ENCODE results near the gene KRAS.
A peak's percentile ranks its signal among the peaks of the same experiment; 100 is the strongest.

The KRAS gene

DNA sequence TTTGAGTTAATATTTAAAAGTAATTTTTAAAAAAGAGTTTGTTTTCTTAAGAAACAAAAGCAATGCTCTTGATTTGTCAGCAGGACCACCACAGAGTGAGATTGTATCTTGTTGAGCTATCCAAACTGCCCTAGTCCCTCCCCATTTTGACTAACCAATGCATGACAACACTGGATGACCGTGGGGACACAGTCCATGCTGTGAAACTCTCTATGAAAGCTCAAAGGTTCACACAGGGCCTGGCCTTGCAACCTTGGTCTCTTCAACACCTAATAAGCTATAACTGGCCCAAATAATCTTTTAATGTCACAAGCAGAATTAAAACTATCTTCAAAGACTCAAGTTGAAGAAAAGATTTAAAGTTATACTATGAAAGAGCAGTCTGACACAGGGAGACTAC is 42.2 kb downstream of the KRAS start:
- peaks cover 5% of the 10 kb centered on the region for H3K4me1 Mint-ChIP-seq
- DNase-seq (ENCODE audit: low spot score in 2 of 2), result no peak
- no peak overlapping the region for H3K27ac Mint-ChIP-seq (ENCODE audit: low read depth)
- no peaks in the 10 kb centered on the region for H3K9me3 Mint-ChIP-seq
- H3K27me3 Mint-ChIP-seq, result no peaks in the 10 kb centered on the region
- peaks cover 28% of the 10 kb centered on the region for H3K36me3 Mint-ChIP-seq (ENCODE audit: insufficient read depth)
- ATAC-seq (replicated peaks; ENCODE audit: extremely low read depth, poor library complexity, severe bottlenecking), result no peak
- no peak overlapping the region for H3K4me3 Mint-ChIP-seq

DNA sequence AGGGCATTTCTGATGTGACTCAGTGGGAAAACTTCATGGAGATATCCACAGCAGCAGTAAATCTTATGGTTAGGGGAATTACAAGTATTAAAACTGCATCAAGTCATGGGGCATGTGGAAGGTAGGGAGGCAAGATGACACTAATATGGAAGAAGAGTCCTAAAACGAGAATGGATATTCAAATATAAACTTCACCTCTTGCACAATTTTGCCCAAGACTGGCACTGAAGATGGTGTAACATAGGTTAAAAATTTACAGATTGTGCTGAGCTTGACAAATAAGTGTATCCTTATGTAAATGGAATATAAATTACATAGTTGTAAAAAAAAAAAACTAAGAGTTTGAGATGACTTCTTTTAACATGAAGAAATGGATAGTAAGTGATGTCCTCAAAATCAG is 42.9 kb downstream of the KRAS start:
- Mint-ChIP-seq H3K27ac (ENCODE audit: low read depth) (no peak overlapping the region), H3K27me3 (no peaks in the 10 kb centered on the region), H3K9me3 (no peaks in the 10 kb centered on the region), H3K4me1 (peaks cover 10% of the 10 kb centered on the region), H3K36me3 (ENCODE audit: insufficient read depth) (peaks cover 33% of the 10 kb centered on the region), H3K4me3 (no peak overlapping the region)
- no peak for DNase-seq (ENCODE audit: low spot score in 2 of 2)
- no peak for ATAC-seq (replicated peaks; ENCODE audit: extremely low read depth, poor library complexity, severe bottlenecking)

DNA sequence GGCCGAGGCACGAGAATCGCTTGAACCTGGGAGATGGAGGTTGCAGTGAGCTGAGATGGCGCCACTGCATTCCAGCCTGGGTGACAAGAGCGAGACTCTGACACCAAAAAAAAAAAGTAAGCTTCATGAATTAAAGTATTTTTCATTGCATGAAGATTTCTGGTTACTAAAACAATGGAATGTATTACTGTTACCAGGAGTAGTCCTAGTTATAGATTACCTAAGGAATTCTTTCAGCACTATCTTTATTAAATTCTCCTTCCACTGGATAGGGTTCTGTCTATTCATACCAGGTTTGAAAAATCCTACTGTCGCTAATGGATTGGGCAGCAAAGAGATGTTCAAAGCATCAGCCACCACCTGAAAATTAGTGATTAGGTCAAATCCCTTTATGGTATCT is 43.3 kb downstream of the KRAS start:
- peaks cover 33% of the 10 kb centered on the region for H3K36me3 Mint-ChIP-seq (ENCODE audit: insufficient read depth)
- no peak for ATAC-seq (replicated peaks; ENCODE audit: extremely low read depth, poor library complexity, severe bottlenecking)

DNA sequence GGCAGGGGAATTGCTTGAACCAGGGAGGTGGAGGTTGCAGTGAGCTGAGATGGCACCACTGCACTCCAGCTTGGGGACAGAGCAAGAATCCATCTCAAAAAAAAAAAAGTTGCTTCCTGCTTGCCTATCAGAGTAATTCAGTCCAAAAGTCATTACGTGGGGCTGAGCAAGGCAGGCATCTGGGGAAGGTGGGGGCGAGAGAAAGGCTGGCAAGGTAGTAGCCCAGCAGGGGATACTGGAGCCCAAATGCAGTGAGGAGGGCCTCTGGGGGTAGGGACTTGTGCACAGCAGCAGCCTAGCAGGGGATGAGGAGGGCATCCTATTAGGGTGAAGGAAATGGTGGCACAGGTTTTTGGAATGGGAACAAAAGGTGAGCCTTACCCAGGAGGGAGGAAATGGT is 48.6 kb downstream of the KRAS start:
- Mint-ChIP-seq H3K36me3 (ENCODE audit: insufficient read depth) (peaks cover 19% of the 10 kb centered on the region), H3K27ac (ENCODE audit: low read depth) (peak overlapping the region; percentile 9), H3K4me1 (peaks cover 25% of the 10 kb centered on the region), H3K9me3 (no peaks in the 10 kb centered on the region), H3K27me3 (no peaks in the 10 kb centered on the region), H3K4me3 (no peak overlapping the region)
- DNase-seq (ENCODE audit: low spot score in 2 of 2) (no peak), ATAC-seq (replicated peaks; ENCODE audit: extremely low read depth, poor library complexity, severe bottlenecking) (no peak)

More for the DNA sequence above, 43.3 kb downstream of the KRAS start:
- Mint-ChIP-seq H3K4me1 (peaks cover 10% of the 10 kb centered on the region), H3K27me3 (no peaks in the 10 kb centered on the region), H3K4me3 (no peak overlapping the region), H3K9me3 (no peaks in the 10 kb centered on the region), H3K27ac (ENCODE audit: low read depth) (no peak overlapping the region)
- no peak for DNase-seq (ENCODE audit: low spot score in 2 of 2)

DNA sequence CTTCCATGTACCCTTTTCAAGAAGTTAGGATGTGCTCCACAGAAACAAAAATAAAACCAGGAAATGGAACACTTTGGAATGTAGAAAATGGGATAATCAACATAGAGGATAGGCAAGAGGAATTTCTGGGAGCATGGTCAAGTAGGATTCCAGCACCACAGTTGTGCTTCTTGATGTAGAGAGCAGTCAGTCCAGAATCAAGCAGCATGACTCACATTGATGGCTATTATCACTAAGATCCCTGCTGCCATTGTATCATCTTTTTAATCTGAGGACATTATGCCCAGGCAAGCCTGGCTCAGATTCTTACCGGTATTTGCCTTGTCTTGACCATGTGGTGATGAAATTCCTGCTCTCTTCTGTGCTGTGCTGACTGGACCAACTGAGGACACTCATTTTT is 50.0 kb downstream of the KRAS start:
- no peaks in the 10 kb centered on the region for H3K9me3 Mint-ChIP-seq
- no peaks in the 10 kb centered on the region for H3K27me3 Mint-ChIP-seq
- ATAC-seq (replicated peaks; ENCODE audit: extremely low read depth, poor library complexity, severe bottlenecking) (no peak), DNase-seq (ENCODE audit: low spot score in 2 of 2) (no peak)
- peaks cover 26% of the 10 kb centered on the region for H3K4me1 Mint-ChIP-seq
- no peak overlapping the region for H3K4me3 Mint-ChIP-seq
- H3K36me3 Mint-ChIP-seq (ENCODE audit: insufficient read depth), result peaks cover 9% of the 10 kb centered on the region
- peak overlapping the region; percentile 63 for H3K27ac Mint-ChIP-seq (ENCODE audit: low read depth)

DNA sequence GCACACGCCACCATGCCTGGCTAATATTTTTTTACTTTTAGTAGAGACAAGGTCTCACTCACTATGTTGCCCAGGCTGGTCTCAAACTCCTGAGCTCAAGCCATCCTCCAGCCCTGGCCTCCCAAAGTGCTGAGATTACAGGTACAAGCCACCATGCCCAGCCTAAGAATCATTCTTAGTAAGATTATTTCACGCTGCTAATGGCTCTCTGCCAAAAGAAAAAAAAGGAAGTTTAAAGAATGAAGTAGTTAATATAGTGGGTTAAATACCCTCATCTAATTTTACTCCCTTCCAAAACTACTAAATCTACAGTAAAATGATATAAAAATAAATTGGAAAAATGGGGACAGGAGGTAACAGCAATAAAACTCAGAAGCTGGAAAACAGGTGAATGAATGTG is 53.1 kb downstream of the KRAS start:
- Mint-ChIP-seq H3K27ac (ENCODE audit: low read depth) (no peak overlapping the region), H3K27me3 (no peaks in the 10 kb centered on the region), H3K4me3 (no peak overlapping the region), H3K4me1 (peaks cover 39% of the 10 kb centered on the region), H3K36me3 (ENCODE audit: insufficient read depth) (peaks cover 17% of the 10 kb centered on the region), H3K9me3 (no peaks in the 10 kb centered on the region)
- ATAC-seq (replicated peaks; ENCODE audit: extremely low read depth, poor library complexity, severe bottlenecking), result no peak
- DNase-seq (ENCODE audit: low spot score in 2 of 2), result no peak

GRCh38 chr12:25195056-25195971 is 55.4 kb downstream of the KRAS start, which contains the start of the genes DNAI7 and ETFRF1:
Gene DNAI7, minus strand, starts transcription at chr12:25195160. Its CDS starts 82 bp downstream, at chr12:25195078.
Gene ETFRF1, plus strand, starts transcription at chr12:25195237. Its CDS starts 8,720 bp downstream, at chr12:25203957.
- Mint-ChIP-seq H3K27ac (ENCODE audit: low read depth) (peak within 1 kb of the TSS; percentile 99), H3K36me3 (ENCODE audit: insufficient read depth) (peaks cover 15% of the 10 kb centered on the region), H3K4me1 (peaks cover 28% of the 10 kb centered on the region), H3K27me3 (no peaks in the 10 kb centered on the region), H3K9me3 (no peaks in the 10 kb centered on the region), H3K4me3 (peak within 1 kb of the TSS; percentile 96)
- ATAC-seq (replicated peaks; ENCODE audit: extremely low read depth, poor library complexity, severe bottlenecking) (peak; percentile 90), DNase-seq (ENCODE audit: low spot score in 2 of 2) (peak; percentile 94 to 98)

GRCh38 chr12:25194722-25195055 is 56.0 kb downstream of the KRAS start:
- ATAC-seq (replicated peaks; ENCODE audit: extremely low read depth, poor library complexity, severe bottlenecking) (no peak), DNase-seq (ENCODE audit: low spot score in 2 of 2) (no peak)
- Mint-ChIP-seq H3K9me3 (no peaks in the 10 kb centered on the region), H3K27ac (ENCODE audit: low read depth) (peak overlapping the region; percentile 99), H3K4me3 (peak overlapping the region; percentile 96), H3K4me1 (peaks cover 24% of the 10 kb centered on the region), H3K36me3 (ENCODE audit: insufficient read depth) (peaks cover 15% of the 10 kb centered on the region), H3K27me3 (no peaks in the 10 kb centered on the region)

GRCh38 chr12:25194214-25194613 is 56.5 kb downstream of the KRAS start:
- H3K4me1 Mint-ChIP-seq, result peaks cover 24% of the 10 kb centered on the region
- H3K27me3 Mint-ChIP-seq, result no peaks in the 10 kb centered on the region
- DNase-seq (ENCODE audit: low spot score in 2 of 2) (no peak), ATAC-seq (replicated peaks; ENCODE audit: extremely low read depth, poor library complexity, severe bottlenecking) (no peak)
- H3K9me3 Mint-ChIP-seq, result no peaks in the 10 kb centered on the region
- peak overlapping the region; percentile 99 for H3K27ac Mint-ChIP-seq (ENCODE audit: low read depth)
- H3K4me3 Mint-ChIP-seq, result peak overlapping the region; percentile 96
- peaks cover 15% of the 10 kb centered on the region for H3K36me3 Mint-ChIP-seq (ENCODE audit: insufficient read depth)

- Mint-ChIP-seq H3K27me3 (no peaks in the 10 kb centered on the region), H3K27ac (ENCODE audit: low read depth) (no peak overlapping the region), H3K36me3 (ENCODE audit: insufficient read depth) (peaks cover 19% of the 10 kb centered on the region), H3K4me3 (no peak overlapping the region), H3K4me1 (peaks cover 33% of the 10 kb centered on the region), H3K9me3 (no peaks in the 10 kb centered on the region)
- DNase-seq (ENCODE audit: low spot score in 2 of 2) (no peak), ATAC-seq (replicated peaks; ENCODE audit: extremely low read depth, poor library complexity, severe bottlenecking) (no peak)
Measured at GRCh38 chr12:25190793-25191192, 59.9 kb downstream of the KRAS start.

DNA sequence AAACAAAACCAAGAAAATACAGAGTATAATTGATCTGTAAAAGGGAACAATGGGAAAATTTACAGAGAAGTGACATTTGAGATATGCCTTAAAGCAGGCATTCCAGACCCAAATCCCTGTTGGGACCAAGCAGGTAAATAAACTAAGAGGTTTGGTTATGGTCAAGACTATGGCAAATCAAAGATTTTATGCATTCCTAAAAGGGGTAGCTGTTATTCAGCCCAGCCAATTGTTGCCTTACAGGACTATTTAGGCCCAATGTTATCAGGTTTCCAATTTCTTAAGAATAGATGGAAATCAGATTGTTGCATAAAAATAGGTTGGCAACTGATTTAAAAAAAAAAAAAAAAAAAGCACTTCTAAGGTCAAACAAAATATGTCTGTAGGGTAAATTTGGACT is 61.1 kb downstream of the KRAS start:
- no peaks in the 10 kb centered on the region for H3K27me3 Mint-ChIP-seq
- no peak overlapping the region for H3K27ac Mint-ChIP-seq (ENCODE audit: low read depth)
- DNase-seq (ENCODE audit: low spot score in 2 of 2) (no peak), ATAC-seq (replicated peaks; ENCODE audit: extremely low read depth, poor library complexity, severe bottlenecking) (no peak)
- no peak overlapping the region for H3K4me3 Mint-ChIP-seq
- H3K36me3 Mint-ChIP-seq (ENCODE audit: insufficient read depth), result peaks cover 10% of the 10 kb centered on the region
- peaks cover 22% of the 10 kb centered on the region for H3K4me1 Mint-ChIP-seq
- H3K9me3 Mint-ChIP-seq, result no peaks in the 10 kb centered on the region

DNA sequence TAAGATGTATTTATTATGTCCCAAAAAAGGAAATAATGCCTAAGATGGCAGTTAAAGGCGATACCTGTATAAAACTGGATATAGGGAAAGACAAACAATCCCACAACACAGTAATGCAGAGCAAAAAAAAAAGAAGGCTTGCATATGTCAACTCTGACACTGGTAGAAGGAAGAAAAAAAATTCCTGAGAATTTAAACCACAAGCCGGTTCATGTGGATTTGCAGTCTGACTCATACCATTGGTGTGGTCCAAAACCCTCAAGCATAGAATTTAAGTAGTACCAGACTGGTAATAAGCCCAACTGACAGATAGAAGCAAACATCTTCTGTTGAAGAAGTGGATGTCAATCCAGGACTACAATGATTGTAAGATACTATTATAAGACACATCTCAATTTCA is 62.9 kb downstream of the KRAS start:
- no peaks in the 10 kb centered on the region for H3K27me3 Mint-ChIP-seq
- no peak overlapping the region for H3K4me3 Mint-ChIP-seq
- H3K27ac Mint-ChIP-seq (ENCODE audit: low read depth), result no peak overlapping the region
- peaks cover 4% of the 10 kb centered on the region for H3K36me3 Mint-ChIP-seq (ENCODE audit: insufficient read depth)
- H3K9me3 Mint-ChIP-seq, result no peaks in the 10 kb centered on the region
- no peak for DNase-seq (ENCODE audit: low spot score in 2 of 2)
- ATAC-seq (replicated peaks; ENCODE audit: extremely low read depth, poor library complexity, severe bottlenecking), result no peak
- peaks cover 14% of the 10 kb centered on the region for H3K4me1 Mint-ChIP-seq

DNA sequence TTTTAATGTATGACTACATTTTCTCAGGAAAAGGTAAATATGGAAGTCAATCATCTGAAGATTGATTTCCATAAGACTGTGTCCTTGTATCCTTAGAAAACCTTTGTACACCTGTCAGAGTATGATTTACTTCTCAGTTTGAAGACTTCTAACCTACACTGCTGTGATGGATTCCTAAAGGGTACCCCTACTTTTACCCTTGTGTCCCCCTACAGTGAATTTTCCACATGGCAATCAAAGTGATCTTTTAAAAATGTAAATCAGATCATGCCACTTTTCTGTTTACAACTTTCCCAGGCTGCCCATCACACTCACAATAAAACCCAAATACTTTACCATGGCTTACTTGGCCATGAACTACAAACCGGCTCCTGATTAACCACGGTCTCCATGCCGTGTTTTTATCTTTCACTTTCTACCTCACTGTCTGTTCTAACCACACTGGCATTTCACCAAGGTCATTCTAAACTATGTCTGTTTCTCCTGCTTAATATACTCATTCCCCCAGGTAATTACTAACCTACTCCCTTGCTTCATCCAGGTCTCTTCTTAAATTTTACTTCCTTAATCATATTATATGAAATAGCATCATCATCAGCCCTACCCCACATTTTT is 63.8 kb downstream of the KRAS start:
- Mint-ChIP-seq H3K4me3 (peak overlapping the region; percentile 68), H3K36me3 (ENCODE audit: insufficient read depth) (peaks cover 4% of the 10 kb centered on the region), H3K27me3 (no peaks in the 10 kb centered on the region), H3K9me3 (no peaks in the 10 kb centered on the region), H3K4me1 (peaks cover 14% of the 10 kb centered on the region), H3K27ac (ENCODE audit: low read depth) (peak overlapping the region; percentile 77)
- ATAC-seq (replicated peaks; ENCODE audit: extremely low read depth, poor library complexity, severe bottlenecking), result peak; percentile 89
- DNase-seq (ENCODE audit: low spot score in 2 of 2), result no peak
